ENCODE results near the gene AKT3. TPM values are rescaled to one million over a fixed set of nuclear protein-coding genes. Genes with fewer than 3 reads are reported as not detected.

Gene AKT3
- total RNA-seq, 2 experiments from 2014 or later = 31.7 to 34.6 TPM

DNA sequence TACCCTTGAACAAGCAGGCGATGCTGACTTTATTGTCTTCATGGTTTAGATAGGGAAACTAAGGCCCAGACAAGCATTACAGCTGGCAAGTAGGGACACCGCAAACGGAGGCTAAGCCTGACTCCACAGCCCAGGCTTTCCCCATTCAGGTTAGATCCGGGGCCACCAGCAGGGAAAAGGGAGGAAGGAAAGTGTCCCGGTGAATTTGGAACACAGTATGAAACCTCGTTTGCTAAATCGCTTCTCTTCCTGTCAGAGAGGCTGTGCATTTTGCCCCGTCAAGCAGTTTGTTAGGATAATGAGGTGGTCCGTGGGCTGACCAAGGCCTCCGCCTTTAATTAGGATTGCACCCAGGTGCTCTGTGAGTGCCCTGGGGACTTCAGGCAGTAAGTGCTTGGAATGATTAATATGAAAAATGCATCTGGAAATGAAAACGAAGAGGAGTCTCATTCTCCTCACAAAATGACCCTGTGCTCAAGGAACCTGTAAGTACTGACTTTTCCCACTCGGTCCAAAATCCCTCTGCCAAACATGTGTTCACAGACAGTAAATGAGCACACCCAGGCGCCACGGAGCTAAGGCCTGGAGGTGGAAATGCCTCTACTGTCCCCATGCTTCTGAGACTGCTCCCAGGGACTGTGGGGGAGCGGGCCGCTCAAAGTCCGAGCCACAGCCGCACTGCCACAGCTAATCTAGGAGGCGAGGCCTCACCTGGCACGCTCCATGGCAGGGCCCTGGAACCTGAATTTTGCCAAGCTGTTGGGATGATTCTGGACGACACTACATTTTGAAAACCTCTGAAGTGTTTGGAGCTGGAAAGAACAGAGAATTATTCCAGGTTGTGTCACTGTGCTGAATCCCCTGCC, 360.1 kb downstream of the AKT3 start:
- H3K9me3 Mint-ChIP-seq = no peaks in the 10 kb centered on the region
- no peak for ATAC-seq
- CTCF ChIA-PET = no interaction called here
- intact Hi-C loops (cut with micrococcal nuclease) = no loop called here
- no peaks in the 10 kb centered on the region for H3K27me3 Mint-ChIP-seq
- TF ChIP-seq, protein P1, sequence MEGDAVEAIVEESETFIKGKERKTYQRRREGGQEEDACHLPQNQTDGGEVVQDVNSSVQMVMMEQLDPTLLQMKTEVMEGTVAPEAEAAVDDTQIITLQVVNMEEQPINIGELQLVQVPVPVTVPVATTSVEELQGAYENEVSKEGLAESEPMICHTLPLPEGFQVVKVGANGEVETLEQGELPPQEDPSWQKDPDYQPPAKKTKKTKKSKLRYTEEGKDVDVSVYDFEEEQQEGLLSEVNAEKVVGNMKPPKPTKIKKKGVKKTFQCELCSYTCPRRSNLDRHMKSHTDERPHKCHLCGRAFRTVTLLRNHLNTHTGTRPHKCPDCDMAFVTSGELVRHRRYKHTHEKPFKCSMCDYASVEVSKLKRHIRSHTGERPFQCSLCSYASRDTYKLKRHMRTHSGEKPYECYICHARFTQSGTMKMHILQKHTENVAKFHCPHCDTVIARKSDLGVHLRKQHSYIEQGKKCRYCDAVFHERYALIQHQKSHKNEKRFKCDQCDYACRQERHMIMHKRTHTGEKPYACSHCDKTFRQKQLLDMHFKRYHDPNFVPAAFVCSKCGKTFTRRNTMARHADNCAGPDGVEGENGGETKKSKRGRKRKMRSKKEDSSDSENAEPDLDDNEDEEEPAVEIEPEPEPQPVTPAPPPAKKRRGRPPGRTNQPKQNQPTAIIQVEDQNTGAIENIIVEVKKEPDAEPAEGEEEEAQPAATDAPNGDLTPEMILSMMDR (IDR thresholded peaks at IDR 0.05) = no peak
- H3K4me3 Mint-ChIP-seq = no peak overlapping the region
- POLR2A ChIA-PET = no interaction called here
- H3K27ac Mint-ChIP-seq = no peak overlapping the region
- H3K4me1 Mint-ChIP-seq (ENCODE audit: low read depth) = no peaks in the 10 kb centered on the region
- no peak for DNase-seq
- no peaks in the 10 kb centered on the region for H3K36me3 Mint-ChIP-seq (ENCODE audit: low read depth)

DNA sequence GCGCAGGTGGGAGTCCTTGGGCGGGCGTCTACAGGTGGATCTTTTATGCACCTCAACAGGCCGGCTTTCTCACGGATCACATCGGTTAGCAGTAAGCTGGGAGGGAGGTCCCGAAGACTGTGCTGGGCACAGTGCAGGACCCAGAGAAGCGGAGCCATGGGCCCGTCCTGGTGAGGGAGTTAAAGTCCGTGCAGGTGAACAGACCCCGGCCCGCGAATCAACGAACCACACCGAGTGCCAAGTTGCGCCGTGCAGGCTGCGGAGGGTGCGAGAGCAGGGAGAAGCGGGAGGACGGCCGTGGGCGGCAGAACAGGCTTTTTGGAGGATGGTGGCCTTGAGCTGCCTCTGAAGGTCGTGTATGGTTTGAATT, 360.9 kb downstream of the AKT3 start:
- POLR2A ChIA-PET = no interaction called here
- ATAC-seq (no peak), DNase-seq (no peak)
- Mint-ChIP-seq H3K9me3 (no peaks in the 10 kb centered on the region), H3K36me3 (ENCODE audit: low read depth) (no peaks in the 10 kb centered on the region), H3K27ac (no peak overlapping the region), H3K4me3 (no peak overlapping the region), H3K27me3 (no peaks in the 10 kb centered on the region), H3K4me1 (ENCODE audit: low read depth) (no peaks in the 10 kb centered on the region)
- TF ChIP-seq, protein P1 (IDR thresholded peaks at IDR 0.05) = no peak
- CTCF ChIA-PET = no interaction called here
- intact Hi-C loops (cut with micrococcal nuclease) = no loop called here

DNA sequence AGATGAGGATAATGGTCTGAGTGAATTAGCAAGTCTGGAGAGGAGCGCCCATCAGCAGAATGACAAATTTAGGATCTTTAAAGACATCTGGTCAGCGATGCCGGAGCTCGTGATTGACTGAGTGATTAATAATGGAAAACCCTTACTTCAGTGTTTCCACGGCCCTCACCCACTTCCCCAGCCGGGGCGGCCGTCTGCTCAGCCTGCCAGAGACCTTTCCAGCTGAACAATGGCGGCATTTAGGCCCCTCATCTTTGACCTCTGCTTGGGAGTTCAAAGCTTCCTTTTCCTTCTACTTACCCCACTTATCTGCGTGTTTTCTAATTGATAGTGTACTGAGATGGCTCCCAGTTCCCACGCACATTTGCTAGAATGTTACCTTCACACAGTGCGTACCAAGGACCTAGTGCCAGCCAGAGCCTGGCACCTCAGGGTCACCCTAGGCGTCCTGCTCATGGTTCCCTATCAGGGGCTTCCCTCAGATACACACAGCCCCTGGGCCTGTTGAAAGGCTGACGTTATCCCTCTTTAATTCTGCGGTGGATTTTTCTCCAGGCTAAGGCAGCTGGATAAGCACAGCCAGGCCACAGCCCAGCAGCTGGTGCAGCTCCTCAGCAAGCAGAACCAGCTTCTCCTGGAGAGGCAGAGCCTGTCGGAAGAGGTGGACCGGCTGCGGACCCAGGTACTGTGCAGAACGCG, 361.4 kb downstream of the AKT3 start:
- Mint-ChIP-seq H3K36me3 (ENCODE audit: low read depth) (no peaks in the 10 kb centered on the region), H3K4me3 (no peak overlapping the region), H3K9me3 (no peaks in the 10 kb centered on the region), H3K27me3 (no peaks in the 10 kb centered on the region), H3K4me1 (ENCODE audit: low read depth) (no peaks in the 10 kb centered on the region), H3K27ac (no peak overlapping the region)
- TF ChIP-seq, protein P1 (IDR thresholded peaks at IDR 0.05) = no peak
- CTCF ChIA-PET = no interaction called here
- ATAC-seq = no peak
- POLR2A ChIA-PET = no interaction called here
- DNase-seq = no peak
- intact Hi-C loops (cut with micrococcal nuclease) = no loop called here

DNA sequence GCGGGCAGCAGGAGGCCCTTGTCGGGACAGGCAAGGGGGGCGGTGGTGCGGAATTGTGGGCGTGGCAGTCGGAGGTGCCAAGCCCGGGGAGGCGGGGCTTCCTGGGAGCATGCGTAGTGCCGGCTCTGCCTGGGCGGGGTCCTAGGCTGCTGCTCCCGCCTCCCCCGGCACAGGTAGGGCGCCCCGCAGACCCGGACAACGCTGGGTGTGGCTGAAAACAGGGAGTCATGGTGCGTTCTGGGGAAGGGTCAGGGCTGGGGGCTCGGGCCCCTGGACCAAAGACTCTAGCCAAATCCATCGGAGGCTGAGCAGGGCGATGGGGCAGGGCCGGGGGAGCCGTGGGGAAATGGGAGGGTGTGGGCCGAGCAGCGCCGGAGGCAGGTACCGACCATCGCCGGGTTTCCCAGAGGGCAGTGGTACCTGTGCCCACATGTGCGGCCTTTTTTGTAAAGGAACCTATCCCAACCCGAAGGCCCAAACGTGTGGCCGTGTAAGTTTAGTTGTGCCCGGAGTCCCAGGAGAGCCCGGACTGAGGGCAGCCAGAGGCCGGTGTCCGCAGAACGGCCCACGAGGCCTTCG, 362.3 kb downstream of the AKT3 start:
- peaks cover 2% of the 10 kb centered on the region for H3K4me1 Mint-ChIP-seq (ENCODE audit: low read depth)
- TF ChIP-seq, protein P1 (IDR thresholded peaks at IDR 0.05) = no peak
- no peaks in the 10 kb centered on the region for H3K9me3 Mint-ChIP-seq
- POLR2A ChIA-PET = no interaction called here
- CTCF ChIA-PET = no interaction called here
- DNase-seq (no peak), ATAC-seq (no peak)
- intact Hi-C loops (cut with micrococcal nuclease) = no loop called here
- H3K27me3 Mint-ChIP-seq = no peaks in the 10 kb centered on the region
- H3K4me3 Mint-ChIP-seq = no peak overlapping the region
- H3K27ac Mint-ChIP-seq = no peak overlapping the region
- H3K36me3 Mint-ChIP-seq (ENCODE audit: low read depth) = no peaks in the 10 kb centered on the region
